ENCODE data around the gene B4GALT5.
"Not testable (repeated sequence)": the region's sequence is repeated elsewhere in the genome, so short reads cannot be mapped to it uniquely, and the experiment has no call there.

Gene B4GALT5

DNA sequence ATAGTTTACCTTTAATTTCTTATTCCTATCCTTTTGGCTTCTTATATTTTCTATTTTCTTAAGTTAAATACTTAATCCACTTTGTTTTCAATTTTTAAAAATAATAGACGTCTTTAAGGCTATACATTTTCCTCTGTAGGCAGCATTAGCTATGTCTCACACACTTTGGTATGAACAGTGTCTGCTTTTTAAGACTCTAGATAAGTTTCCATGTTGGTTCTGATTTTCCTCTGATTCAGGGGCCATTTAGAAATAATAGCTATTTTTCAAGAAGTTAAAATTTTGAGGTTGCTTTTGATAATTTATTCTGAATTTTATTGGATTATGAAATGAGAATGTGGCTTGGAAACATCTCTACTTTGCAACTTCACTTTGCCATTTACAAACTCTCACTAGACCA, 91.4 kb downstream of the B4GALT5 start:
- DNase-seq, result no peak
- in situ Hi-C loops (cut with HindIII; ENCODE audit: low pct_ligation_motif_present, low pct_unique_long_range_greater_than_20kb, low sequenced_read_pairs), result no loop called here

DNA sequence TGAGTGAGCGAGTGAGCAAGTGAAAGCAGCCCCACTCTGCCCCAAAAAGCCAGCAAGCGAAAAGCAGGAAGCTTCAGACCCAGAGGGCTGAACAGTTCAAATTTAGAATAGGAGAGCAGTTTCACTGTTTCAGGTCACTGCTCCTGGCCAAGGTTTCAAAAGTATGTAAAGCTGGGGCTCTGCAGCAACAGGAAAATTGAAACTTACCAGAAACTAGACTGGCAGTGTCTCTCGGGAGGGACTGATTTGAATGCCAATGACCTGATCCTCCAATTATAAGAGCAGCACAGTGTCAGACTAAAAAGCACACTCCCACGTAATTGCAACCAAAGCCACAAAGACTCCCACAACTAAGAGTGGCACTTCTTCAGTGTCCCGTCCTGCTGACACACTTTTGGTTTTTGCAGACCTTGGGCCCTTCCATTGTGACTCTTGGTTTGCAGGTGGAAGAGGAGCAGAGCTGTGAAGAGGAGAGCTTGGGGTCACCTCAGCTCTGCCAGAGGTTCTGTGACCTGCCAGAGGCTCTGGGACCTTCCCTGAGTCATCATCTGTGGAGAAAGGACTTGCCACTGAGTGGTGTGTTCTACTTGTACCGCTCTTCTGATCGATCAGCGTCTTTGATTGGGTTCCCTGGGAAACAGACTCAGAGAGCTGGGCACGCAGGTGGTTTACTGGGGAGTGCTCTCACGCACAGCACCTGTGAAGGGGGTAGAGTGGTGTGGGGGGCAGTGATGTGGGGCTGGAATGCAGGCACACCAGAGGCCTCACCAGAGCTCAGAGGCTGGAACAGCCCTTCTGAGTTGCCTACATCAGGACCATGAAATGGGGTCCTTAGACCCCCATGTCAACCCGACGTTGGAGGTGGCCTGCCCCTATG, 93.1 kb downstream of the B4GALT5 start:
- in situ Hi-C loops (cut with HindIII; ENCODE audit: low pct_ligation_motif_present, low pct_unique_long_range_greater_than_20kb, low sequenced_read_pairs), result no loop called here
- DNase-seq, result no peak

DNA sequence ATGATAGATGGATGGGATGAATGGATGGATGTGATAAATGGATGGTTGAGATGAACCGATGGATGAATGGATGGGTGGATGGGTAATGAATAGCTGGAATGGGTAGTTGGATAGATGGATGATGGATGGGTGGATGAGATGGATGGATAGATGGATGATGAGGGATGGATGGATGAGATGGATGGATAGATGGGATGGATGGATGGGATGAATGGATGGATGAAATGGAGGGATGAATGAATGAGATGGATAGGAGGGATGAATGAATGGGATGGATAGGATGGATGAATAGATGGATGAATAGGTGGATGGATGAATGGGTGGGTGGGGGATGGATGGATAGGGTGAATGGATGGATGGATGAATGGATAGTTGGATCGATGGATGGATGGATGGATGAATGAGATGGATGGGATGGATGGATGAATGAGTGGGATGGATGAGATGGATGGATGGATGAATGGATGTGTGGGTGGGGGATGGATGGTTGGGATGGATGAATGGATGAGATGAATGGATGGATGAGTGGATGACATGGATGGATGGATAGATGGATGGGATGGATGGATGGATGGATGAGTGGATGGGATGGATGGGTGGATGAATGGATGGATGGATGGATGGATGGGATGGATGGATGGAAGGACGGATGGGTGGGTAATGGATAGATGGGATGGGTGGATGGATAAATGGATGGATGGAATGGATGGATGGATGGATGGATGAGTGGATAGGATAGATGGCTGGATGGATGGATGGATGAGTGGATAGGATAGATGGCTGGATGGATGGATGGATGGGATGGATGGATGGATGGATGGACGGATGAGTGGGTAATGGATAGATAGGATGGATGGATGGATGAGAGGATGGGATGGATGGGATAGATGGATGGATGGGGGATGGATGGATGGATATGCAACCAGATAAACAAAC, 94.3 kb downstream of the B4GALT5 start:
- in situ Hi-C loops (cut with HindIII; ENCODE audit: low pct_ligation_motif_present, low pct_unique_long_range_greater_than_20kb, low sequenced_read_pairs), result no loop called here
- DNase-seq, result no peak

DNA sequence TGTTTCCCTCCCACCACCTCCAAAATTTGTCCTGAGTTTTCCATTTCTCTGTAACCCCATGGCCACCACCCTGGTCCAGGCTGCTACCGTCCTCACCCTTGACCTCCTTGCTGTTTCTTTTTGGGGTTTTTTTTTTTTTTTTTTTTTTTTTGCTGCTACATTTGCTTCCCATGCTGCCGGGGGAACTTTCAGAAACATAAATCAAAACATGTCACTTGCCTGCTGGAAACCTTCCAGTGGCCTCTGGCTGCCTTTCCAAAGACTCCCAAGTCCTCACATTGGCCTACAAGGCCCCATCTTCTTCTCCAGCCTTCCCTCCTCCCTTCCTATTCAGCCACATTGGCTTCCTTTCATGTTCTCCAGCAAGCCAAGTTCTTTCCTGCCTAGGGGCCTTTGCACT, 95.4 kb downstream of the B4GALT5 start:
- DNase-seq, result no peak
- in situ Hi-C loops (cut with HindIII; ENCODE audit: low pct_ligation_motif_present, low pct_unique_long_range_greater_than_20kb, low sequenced_read_pairs), result no loop called here

DNA sequence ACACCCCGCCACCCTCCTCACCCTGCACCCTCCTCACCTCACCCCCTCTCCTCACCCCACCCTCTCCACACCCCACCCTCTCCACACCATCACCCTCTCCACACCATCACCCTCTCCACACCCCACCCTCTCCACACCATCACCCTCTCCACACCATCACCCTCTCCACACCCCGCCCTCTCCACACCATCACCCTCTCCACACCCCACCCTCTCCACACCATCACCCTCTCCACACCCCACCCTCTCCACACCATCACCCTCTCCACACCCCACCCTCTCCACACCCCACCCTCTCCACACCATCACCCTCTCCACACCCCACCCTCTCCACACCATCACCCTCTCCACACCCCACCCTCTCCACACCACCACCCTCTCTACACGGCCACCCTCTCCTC, 96.3 kb downstream of the B4GALT5 start:
- in situ Hi-C loops (cut with HindIII; ENCODE audit: low pct_ligation_motif_present, low pct_unique_long_range_greater_than_20kb, low sequenced_read_pairs); DNase-seq: not testable (repeated sequence)

DNA sequence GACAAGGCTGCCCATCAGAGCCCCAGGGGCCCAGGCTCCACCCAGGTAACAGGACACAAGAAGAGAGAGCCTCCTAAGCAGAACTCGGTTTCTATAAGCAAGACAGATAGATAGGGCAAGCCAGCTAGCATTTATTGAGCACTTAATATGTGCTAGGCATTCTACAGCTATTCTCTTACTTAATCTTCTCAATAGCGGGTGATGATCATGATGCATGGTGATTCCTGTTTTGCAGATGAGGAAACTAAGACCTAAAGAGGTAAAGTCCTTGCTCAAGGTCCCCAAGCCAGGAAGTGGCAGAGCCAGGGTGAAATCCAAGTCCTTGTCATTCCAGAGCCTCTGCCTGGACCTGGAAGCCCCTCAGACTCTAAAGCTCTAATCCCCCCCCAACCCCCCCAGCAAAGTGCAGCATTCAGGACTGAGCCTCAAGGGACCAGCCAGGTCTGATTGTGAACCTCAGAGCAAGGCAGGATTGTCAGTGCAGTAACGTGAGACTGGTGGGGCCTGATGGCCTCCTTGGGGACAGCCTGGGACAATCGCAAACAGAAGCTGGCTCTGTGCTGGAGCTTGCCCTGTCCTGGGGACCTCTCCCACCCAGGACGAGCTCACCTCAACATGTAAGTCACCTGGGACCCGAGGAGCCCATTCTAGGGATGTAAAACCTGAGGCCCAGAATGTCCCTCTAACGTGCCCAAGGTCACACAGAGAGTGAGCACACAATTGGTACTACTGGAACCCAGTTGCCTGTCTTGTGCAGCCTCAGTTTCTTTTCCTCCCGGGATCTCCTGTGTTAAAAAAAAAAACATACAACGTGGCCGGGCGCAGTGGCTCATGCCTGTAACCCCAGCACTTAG, 97.3 kb downstream of the B4GALT5 start:
- in situ Hi-C loops (cut with HindIII; ENCODE audit: low pct_ligation_motif_present, low pct_unique_long_range_greater_than_20kb, low sequenced_read_pairs), result no loop called here
- DNase-seq, result no peak

DNA sequence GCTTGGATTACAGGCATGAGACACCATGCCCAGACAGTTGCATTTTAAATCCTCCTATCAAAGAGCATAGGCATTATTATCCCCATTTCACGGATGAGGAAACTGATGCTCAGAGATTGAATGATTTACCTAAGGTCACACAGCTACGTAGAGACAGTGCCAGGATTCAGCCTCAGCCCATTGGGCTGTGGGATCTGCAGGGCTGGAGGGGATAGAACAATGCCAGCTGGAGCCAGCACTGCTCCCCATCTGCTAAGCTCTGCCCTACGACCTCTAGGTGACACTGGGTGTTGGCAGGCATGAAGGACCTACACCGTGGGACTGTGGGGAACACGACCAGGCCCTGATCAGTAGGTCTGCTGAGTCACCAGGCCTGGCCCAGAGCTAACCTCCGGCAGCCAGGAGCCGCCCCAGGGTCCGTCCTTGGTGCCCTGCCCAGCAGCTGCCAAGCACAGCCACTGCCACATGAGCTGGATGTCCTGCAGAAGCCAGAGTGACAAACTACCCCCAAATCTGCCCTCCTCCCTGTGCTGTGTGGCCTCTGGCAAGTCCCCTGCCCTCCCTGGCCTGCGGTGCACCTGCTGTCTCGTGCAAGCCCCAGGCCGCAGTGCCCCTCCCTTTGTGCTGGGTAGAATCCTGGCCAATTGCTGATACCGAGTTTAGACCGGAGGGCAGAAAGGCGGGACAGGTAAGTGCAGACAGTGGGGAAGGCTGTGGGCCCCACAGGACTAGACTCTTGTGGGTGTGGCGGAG, 98.1 kb downstream of the B4GALT5 start:
- in situ Hi-C loops (cut with HindIII; ENCODE audit: low pct_ligation_motif_present, low pct_unique_long_range_greater_than_20kb, low sequenced_read_pairs), result no loop called here
- no peak for DNase-seq

DNA sequence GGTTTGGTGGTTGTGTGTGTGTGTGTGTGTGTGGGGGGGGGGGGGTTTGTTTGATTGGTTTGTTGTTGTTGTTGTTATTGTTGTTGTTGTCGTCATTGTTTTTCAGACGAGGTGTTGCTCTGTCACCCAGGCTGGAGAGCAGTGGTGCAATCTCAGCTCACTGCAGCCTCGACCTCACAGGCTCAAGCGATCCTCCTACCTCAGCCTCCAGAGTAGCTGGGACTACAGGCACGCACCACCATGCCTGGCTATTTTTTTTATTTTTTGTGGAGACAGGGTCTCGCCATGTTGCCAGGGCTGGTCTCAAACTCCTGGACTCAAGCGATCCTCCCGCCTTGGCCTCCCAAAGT, 98.7 kb downstream of the B4GALT5 start:
- DNase-seq; in situ Hi-C loops (cut with HindIII; ENCODE audit: low pct_ligation_motif_present, low pct_unique_long_range_greater_than_20kb, low sequenced_read_pairs): not testable (repeated sequence)

DNA sequence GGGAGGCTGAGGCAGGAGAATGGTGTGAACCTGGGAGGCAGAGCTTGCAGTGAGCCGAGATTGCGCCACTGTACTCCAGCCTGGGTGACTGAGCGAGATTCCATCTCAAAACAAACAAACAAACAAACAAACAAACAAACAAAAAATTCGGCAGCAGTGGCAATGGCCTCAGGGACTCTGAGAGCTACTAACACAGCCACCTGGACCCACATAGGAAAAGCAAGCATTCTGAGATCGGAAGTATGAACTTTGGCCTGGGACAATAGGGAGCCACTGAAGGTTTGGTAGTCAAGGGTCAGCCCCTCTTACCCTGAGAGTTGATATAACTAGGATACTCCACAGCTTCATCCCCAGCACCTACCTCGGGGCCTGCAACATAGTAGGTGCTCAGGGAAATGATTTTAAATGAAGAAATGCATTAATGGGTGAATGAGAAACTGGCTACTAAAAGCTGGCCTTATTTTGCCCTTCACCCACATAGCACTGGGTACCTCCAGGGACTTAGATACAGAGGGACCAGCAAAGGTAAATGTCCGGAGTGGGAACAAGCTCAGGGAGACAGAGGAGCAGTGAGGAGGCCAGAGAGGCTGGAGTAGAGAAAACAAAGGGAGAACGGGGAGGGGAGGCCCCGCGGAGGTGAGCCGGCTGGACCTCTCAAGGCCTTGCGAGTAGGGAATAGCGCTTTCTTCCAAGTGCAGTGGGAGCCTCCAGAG, 99.2 kb downstream of the B4GALT5 start:
- no peak for DNase-seq
- in situ Hi-C loops (cut with HindIII; ENCODE audit: low pct_ligation_motif_present, low pct_unique_long_range_greater_than_20kb, low sequenced_read_pairs), result no loop called here

DNA sequence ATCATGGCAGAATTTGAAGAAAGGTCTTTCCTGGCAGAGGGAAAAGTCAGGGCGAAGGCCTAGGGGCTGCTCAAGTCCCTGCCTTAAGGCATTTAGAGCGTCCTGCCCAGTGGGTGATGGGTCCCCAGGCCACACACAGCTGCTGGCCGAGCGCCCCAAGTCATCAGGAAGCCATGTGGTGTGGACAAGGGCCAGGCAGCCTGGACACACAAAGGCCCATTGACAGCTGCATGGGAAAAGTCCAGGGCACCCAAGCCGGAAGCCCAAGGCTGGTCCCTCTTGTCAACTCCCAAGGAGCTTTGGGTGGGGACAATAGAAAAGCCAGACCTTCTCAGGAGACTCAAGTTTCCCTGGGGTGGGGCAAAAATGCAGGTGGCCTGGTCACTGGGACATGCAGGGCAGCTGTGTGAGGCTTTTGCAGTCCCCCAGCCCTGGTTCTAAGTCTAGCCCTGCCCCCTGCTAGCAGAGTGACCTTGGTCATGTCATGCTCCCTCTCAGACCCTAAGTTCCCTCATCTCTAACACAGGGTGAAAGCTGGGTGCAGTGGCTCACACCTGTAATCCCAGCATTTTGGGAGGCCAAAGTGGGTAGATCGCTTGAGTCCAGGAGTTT, 101.4 kb downstream of the B4GALT5 start:
- no peak for DNase-seq
- in situ Hi-C loops (cut with HindIII; ENCODE audit: low pct_ligation_motif_present, low pct_unique_long_range_greater_than_20kb, low sequenced_read_pairs), result no loop called here

DNA sequence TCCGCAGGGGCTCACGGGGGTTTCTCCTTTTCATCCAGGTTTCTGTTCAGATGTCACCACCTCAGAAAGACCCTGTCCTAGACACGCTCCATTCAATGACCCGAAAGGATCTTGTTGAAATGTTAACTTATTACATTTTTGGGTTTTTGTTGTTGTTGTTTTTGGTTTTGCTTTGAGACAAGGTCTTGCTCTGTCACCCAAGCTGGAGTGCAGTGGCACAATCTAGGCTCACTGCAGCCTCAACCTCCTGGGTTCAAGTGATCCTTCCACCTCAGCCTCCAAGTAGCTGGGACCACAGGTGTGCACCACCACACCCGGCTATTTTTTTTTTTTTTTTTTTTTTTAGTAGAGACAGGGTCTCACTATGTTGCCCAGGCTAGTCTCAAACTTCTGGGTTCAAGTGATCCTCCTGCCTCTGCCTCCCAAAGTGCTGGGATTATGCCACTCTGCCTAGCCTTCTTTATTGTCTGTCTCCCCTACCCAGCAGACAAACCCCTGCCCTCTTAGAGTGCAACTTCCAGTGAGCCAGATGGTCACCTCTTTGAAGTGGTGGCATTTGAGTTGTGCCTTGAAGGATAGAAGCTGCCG, 102.0 kb downstream of the B4GALT5 start:
- in situ Hi-C loops (cut with HindIII; ENCODE audit: low pct_ligation_motif_present, low pct_unique_long_range_greater_than_20kb, low sequenced_read_pairs); DNase-seq: not testable (repeated sequence)

DNA sequence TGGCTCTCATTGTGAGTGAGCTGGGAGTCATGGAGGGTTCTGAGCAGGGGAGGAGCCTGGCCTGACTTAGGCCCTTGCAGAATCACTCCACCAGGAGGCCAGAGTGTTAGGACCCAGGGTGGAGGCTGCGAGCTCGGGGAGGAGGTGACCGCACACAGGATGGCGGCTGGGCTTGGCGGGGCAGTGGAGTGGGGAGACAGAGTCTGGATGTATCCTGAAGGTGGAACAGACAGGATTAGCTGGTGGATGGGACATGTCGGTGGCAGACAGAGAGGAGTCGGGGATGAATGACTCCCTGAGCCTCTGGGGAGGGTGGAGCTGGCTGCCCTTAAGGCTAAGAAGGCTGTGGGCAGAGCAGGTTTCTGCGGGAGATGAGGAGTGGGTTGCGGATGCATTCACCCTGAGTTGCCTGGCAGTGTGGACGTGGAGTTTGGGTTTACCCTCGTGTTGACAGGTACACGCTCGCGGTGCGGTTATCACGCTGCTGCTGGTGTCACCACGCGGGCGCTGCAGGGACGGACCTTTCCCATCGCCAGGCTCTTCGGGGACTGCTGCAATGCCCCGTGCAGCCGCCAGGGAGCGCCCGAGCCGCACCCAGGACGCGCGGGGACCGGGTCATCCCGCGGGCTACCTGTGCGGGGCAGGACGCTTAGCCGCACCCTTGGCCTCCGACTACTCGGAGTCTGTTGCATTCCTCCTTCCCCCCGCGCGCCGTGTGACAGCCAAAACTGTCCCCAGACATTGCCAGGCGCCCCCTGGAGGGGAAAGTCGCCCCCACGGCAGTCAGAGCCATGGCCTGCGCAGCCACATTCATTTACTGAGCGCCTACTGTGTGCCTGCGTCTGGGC, 102.8 kb downstream of the B4GALT5 start:
- in situ Hi-C loops (cut with HindIII; ENCODE audit: low pct_ligation_motif_present, low pct_unique_long_range_greater_than_20kb, low sequenced_read_pairs), result no loop called here
- DNase-seq, result peak; percentile 80

DNA sequence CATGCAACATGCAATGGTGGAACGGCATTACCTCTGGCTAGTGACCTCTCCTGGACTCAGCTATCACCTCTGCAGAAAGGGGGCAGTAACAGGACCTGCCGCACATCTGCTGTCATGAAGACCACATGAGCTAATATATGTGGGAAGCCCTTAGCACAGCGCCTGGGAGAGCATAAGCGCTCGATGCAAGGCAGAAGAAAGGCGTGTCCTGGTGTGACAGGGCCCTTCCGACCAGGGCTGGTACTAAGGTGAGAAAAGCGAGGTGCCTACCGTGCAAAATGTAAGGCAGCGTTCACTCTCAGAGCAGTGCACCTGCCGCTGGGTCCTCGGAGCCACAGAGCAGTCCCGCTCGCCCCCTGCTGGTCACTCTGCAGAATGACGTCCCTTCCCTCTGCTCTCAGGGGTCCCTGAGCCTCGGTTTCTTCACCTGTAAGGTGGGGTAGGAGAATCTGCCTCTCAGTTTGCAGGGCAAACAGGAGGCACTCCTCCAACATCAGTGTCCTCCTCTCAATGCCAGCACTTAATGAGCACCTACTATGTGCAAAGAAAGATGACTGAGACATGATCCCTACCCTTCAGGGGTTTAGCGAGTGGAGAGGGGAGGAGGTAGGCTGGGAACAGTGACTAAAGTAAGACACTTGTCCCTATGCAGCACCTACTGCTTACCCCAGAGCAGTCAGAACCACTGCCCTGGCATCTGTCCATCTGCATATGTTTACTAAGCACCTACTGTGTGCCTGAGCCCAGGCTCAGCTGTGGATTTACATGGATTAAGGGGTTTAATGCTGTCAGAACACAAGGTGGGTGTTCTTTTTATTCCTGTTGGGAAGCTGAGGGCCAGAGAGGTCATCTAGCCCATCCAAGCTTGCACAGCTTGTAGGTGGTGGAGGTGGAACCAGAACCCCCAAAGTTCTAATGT, 104.7 kb downstream of the B4GALT5 start:
- in situ Hi-C loops (cut with HindIII; ENCODE audit: low pct_ligation_motif_present, low pct_unique_long_range_greater_than_20kb, low sequenced_read_pairs), result no loop called here
- DNase-seq, result peak; percentile 57

DNA sequence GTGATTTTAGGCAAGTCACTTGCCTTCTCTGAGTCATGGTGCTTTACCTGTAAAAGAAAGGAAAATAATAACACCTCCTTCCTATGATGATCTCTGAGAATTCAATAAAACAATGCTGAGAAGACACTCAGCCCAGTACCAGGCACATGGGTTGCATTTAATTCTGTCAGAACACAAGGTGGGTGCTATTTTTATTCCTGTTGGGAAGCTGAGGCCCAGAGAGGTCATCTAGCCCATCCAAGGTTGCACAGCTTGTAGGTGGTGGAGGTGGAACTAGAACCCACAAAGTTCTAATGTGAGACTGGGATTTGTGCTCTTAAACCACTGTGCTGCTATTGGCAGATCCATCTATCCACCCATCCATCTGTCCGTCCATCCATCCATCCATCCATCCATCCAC, 106.1 kb downstream of the B4GALT5 start:
- no peak for DNase-seq
- in situ Hi-C loops (cut with HindIII; ENCODE audit: low pct_ligation_motif_present, low pct_unique_long_range_greater_than_20kb, low sequenced_read_pairs), result no loop called here

DNA sequence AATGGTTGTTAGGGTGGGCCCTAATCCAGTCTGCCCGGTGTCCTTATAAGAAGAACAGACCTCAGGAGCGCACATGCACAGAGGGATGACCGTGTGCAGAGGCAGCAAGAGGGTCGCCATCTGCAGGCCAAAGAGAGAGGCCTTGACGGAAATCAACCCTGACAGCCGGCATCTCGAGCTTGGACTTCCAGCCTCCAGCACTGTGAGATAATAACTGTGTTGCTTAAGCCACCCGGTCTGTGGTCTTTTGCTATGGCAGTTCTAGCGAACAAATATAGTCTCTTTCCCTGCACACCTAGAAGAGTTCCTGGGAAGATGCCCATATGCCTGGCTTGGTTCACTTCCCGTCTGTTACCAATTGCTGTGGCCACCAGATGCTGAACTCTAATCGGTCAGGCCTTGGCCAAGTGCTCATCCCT, 110.5 kb downstream of the B4GALT5 start:
- in situ Hi-C loops (cut with HindIII; ENCODE audit: low pct_ligation_motif_present, low pct_unique_long_range_greater_than_20kb, low sequenced_read_pairs), result no loop called here
- DNase-seq, result peak; percentile 26

All from ACHN (cell line).